ENCODE data around the gene FAM169A. TPM values are rescaled to one million over a fixed set of nuclear protein-coding genes. Genes with fewer than 3 reads are reported as not detected.

FAM169A gene
- total and polyA plus RNA-seq, 4 donors, result 20.1 to 62.9 (median 31.4) TPM

GRCh38 chr5:74851684-74852353 is 14.4 kb downstream of the FAM169A start:
- no peaks in the 10 kb centered on the region for H3K4me1 ChIP-seq (ENCODE audit: control insufficient read depth, insufficient read depth, low read length)
- no peaks in the 10 kb centered on the region for H3K27me3 ChIP-seq (ENCODE audit: control insufficient read depth, insufficient read depth, low read length)
- no peak for DNase-seq (ENCODE audit: low read depth in 4 of 6, low spot score in 6 of 6)
- H3K9me3 ChIP-seq (ENCODE audit: control insufficient read depth, insufficient read depth, low read length), result no peaks in the 10 kb centered on the region
- WGBS (ENCODE audit: insufficient coverage), result 72% methylated on average over 2 of the region's 4 CpGs
- no peaks in the 10 kb centered on the region for H3K36me3 ChIP-seq (ENCODE audit: control insufficient read depth, insufficient read depth, low read length)
- H3K27ac ChIP-seq (ENCODE audit: low read depth, low read length), result no peak overlapping the region
- no peak overlapping the region for H3K4me3 ChIP-seq (ENCODE audit: low read depth, low read length)

- H3K36me3 ChIP-seq (ENCODE audit: control insufficient read depth, insufficient read depth, low read length), result no peaks in the 10 kb centered on the region
- H3K4me1 ChIP-seq (ENCODE audit: control insufficient read depth, insufficient read depth, low read length), result no peaks in the 10 kb centered on the region
- no peaks in the 10 kb centered on the region for H3K27me3 ChIP-seq (ENCODE audit: control insufficient read depth, insufficient read depth, low read length)
- DNase-seq (ENCODE audit: low read depth in 4 of 6, low spot score in 6 of 6), result no peak
- H3K4me3 ChIP-seq (ENCODE audit: low read depth, low read length), result no peak overlapping the region
- H3K27ac ChIP-seq (ENCODE audit: low read depth, low read length), result no peak overlapping the region
- no peaks in the 10 kb centered on the region for H3K9me3 ChIP-seq (ENCODE audit: control insufficient read depth, insufficient read depth, low read length)
- no CpG with 5 or more reads among the region's 4 CpGs for WGBS (ENCODE audit: insufficient coverage)
These were observed 15.3 kb downstream of the FAM169A start for GRCh38 chr5:74850789-74851425.

- Histone ChIP-seq H3K36me3 (ENCODE audit: control insufficient read depth, insufficient read depth, low read length) (no peaks in the 10 kb centered on the region), H3K4me1 (ENCODE audit: control insufficient read depth, insufficient read depth, low read length) (no peaks in the 10 kb centered on the region), H3K9me3 (ENCODE audit: control insufficient read depth, insufficient read depth, low read length) (no peaks in the 10 kb centered on the region), H3K27me3 (ENCODE audit: control insufficient read depth, insufficient read depth, low read length) (no peaks in the 10 kb centered on the region), H3K27ac (ENCODE audit: low read depth, low read length) (no peak overlapping the region), H3K4me3 (ENCODE audit: low read depth, low read length) (no peak overlapping the region)
- 100% methylated on average over 2 of the region's 8 CpGs for WGBS (ENCODE audit: insufficient coverage)
- no peak for DNase-seq (ENCODE audit: low read depth in 4 of 6, low spot score in 6 of 6)
These were observed 16.2 kb downstream of the FAM169A start for GRCh38 chr5:74850030-74850429.

GRCh38 chr5:74848553-74849025 is 17.6 kb downstream of the FAM169A start:
- Histone ChIP-seq H3K27ac (ENCODE audit: low read depth, low read length) (no peak overlapping the region), H3K4me1 (ENCODE audit: control insufficient read depth, insufficient read depth, low read length) (no peaks in the 10 kb centered on the region), H3K36me3 (ENCODE audit: control insufficient read depth, insufficient read depth, low read length) (no peaks in the 10 kb centered on the region), H3K9me3 (ENCODE audit: control insufficient read depth, insufficient read depth, low read length) (no peaks in the 10 kb centered on the region), H3K4me3 (ENCODE audit: low read depth, low read length) (no peak overlapping the region), H3K27me3 (ENCODE audit: control insufficient read depth, insufficient read depth, low read length) (no peaks in the 10 kb centered on the region)
- DNase-seq (ENCODE audit: low read depth in 4 of 6, low spot score in 6 of 6), result no peak
- 100% methylated on average over 1 of the region's 3 CpGs for WGBS (ENCODE audit: insufficient coverage)

GRCh38 chr5:74839229-74839628 is 27.0 kb downstream of the FAM169A start:
- Histone ChIP-seq H3K4me1 (ENCODE audit: control insufficient read depth, insufficient read depth, low read length) (no peaks in the 10 kb centered on the region), H3K36me3 (ENCODE audit: control insufficient read depth, insufficient read depth, low read length) (peaks cover 6% of the 10 kb centered on the region), H3K27ac (ENCODE audit: low read depth, low read length) (no peak overlapping the region), H3K27me3 (ENCODE audit: control insufficient read depth, insufficient read depth, low read length) (no peaks in the 10 kb centered on the region), H3K9me3 (ENCODE audit: control insufficient read depth, insufficient read depth, low read length) (no peaks in the 10 kb centered on the region), H3K4me3 (ENCODE audit: low read depth, low read length) (no peak overlapping the region)
- no peak for DNase-seq (ENCODE audit: low read depth in 4 of 6, low spot score in 6 of 6)
- WGBS (ENCODE audit: insufficient coverage), result 95% methylated on average over 3 of the region's 6 CpGs

GRCh38 chr5:74838262-74838661 is 27.9 kb downstream of the FAM169A start:
- H3K4me1 ChIP-seq (ENCODE audit: control insufficient read depth, insufficient read depth, low read length), result no peaks in the 10 kb centered on the region
- H3K36me3 ChIP-seq (ENCODE audit: control insufficient read depth, insufficient read depth, low read length), result peaks cover 6% of the 10 kb centered on the region
- H3K27me3 ChIP-seq (ENCODE audit: control insufficient read depth, insufficient read depth, low read length), result no peaks in the 10 kb centered on the region
- no peak for DNase-seq (ENCODE audit: low read depth in 4 of 6, low spot score in 6 of 6)
- WGBS (ENCODE audit: insufficient coverage), result 79% methylated on average over 2 of the region's 2 CpGs
- no peak overlapping the region for H3K4me3 ChIP-seq (ENCODE audit: low read depth, low read length)
- no peak overlapping the region for H3K27ac ChIP-seq (ENCODE audit: low read depth, low read length)
- H3K9me3 ChIP-seq (ENCODE audit: control insufficient read depth, insufficient read depth, low read length), result no peaks in the 10 kb centered on the region

- Histone ChIP-seq H3K9me3 (ENCODE audit: control insufficient read depth, insufficient read depth, low read length) (no peaks in the 10 kb centered on the region), H3K36me3 (ENCODE audit: control insufficient read depth, insufficient read depth, low read length) (peaks cover 6% of the 10 kb centered on the region), H3K27ac (ENCODE audit: low read depth, low read length) (no peak overlapping the region), H3K27me3 (ENCODE audit: control insufficient read depth, insufficient read depth, low read length) (no peaks in the 10 kb centered on the region), H3K4me3 (ENCODE audit: low read depth, low read length) (no peak overlapping the region), H3K4me1 (ENCODE audit: control insufficient read depth, insufficient read depth, low read length) (no peaks in the 10 kb centered on the region)
- no CpG with 5 or more reads among the region's 1 CpG for WGBS (ENCODE audit: insufficient coverage)
- DNase-seq (ENCODE audit: low read depth in 4 of 6, low spot score in 6 of 6), result no peak
These were observed 29.1 kb downstream of the FAM169A start for GRCh38 chr5:74837115-74837514.

GRCh38 chr5:74833537-74834266 is 32.5 kb downstream of the FAM169A start:
- H3K27me3 ChIP-seq (ENCODE audit: control insufficient read depth, insufficient read depth, low read length), result no peaks in the 10 kb centered on the region
- H3K4me1 ChIP-seq (ENCODE audit: control insufficient read depth, insufficient read depth, low read length), result no peaks in the 10 kb centered on the region
- DNase-seq (ENCODE audit: low read depth in 4 of 6, low spot score in 6 of 6), result no peak
- H3K4me3 ChIP-seq (ENCODE audit: low read depth, low read length), result no peak overlapping the region
- H3K36me3 ChIP-seq (ENCODE audit: control insufficient read depth, insufficient read depth, low read length), result peaks cover 4% of the 10 kb centered on the region
- no CpG with 5 or more reads among the region's 3 CpGs for WGBS (ENCODE audit: insufficient coverage)
- no peak overlapping the region for H3K27ac ChIP-seq (ENCODE audit: low read depth, low read length)
- no peaks in the 10 kb centered on the region for H3K9me3 ChIP-seq (ENCODE audit: control insufficient read depth, insufficient read depth, low read length)

GRCh38 chr5:74829413-74829812 is 36.8 kb downstream of the FAM169A start:
- no peaks in the 10 kb centered on the region for H3K4me1 ChIP-seq (ENCODE audit: control insufficient read depth, insufficient read depth, low read length)
- no peak overlapping the region for H3K4me3 ChIP-seq (ENCODE audit: low read depth, low read length)
- no peaks in the 10 kb centered on the region for H3K9me3 ChIP-seq (ENCODE audit: control insufficient read depth, insufficient read depth, low read length)
- no peaks in the 10 kb centered on the region for H3K36me3 ChIP-seq (ENCODE audit: control insufficient read depth, insufficient read depth, low read length)
- WGBS (ENCODE audit: insufficient coverage), result 98% methylated on average over 5 of the region's 7 CpGs
- no peak for DNase-seq (ENCODE audit: low read depth in 4 of 6, low spot score in 6 of 6)
- H3K27ac ChIP-seq (ENCODE audit: low read depth, low read length), result no peak overlapping the region
- H3K27me3 ChIP-seq (ENCODE audit: control insufficient read depth, insufficient read depth, low read length), result no peaks in the 10 kb centered on the region
